SK-N-MC (cell line): Measurements from ENCODE around the gene HAGH.
A peak's percentile ranks its signal among the peaks of the same experiment; 100 is the strongest.

ENCODE experiments used
- DNase-seq: peaks from one replicate; pipeline ENCODE4 v3.0.0-alpha.2; 2011; ENCODE audit warnings: low read depth, low spot score
- H3K27ac ChIP-seq: fragments of 200-600 bp; sonication (generic); 2 replicates; pipeline ENCODE4 v1.5.1; 2016; ENCODE audit warnings: mixed run types
- H3K36me3 ChIP-seq: fragments of 200-600 bp; sonication (generic); 2 replicates; pipeline ENCODE4 v1.6.1; 2017; ENCODE audit warnings: antibody characterized with exemption, low read length, mixed read lengths; ENCODE audit not compliant: insufficient read depth
- H3K4me3 ChIP-seq: fragments of 200-600 bp; sonication (generic); 2 replicates; pipeline ENCODE4 v1.5.1; 2016
- H3K9ac ChIP-seq: fragments of 200-600 bp; sonication (generic); 2 replicates; pipeline ENCODE4 v1.8.0; 2017; ENCODE audit warnings: mixed run types, mixed read lengths; ENCODE audit not compliant: insufficient read length
- H3K9me3 ChIP-seq: fragments of 200-600 bp; sonication (generic); 2 replicates; pipeline ENCODE4 v1.6.1; 2017; ENCODE audit warnings: low read depth, mild to moderate bottlenecking, antibody characterized with exemption, low read length, moderate library complexity, mixed read lengths
- EZH2 ChIP-seq: fragments of 200-600 bp; sonication (generic); IDR thresholded peaks from one replicate; pipeline ENCODE4 v1.6.1; 2017; ENCODE audit warnings: antibody characterized with exemption
- FOXP2 ChIP-seq: optimal IDR thresholded peaks from 2 replicates; pipeline ENCODE3; 2011; ENCODE audit warnings: mild to moderate bottlenecking, moderate library complexity; ENCODE audit not compliant: insufficient read depth; ENCODE audit errors: extremely low read length, control extremely low read depth
- POLR2AphosphoS5 ChIP-seq: IDR thresholded peaks from 2 replicates; pipeline ENCODE4 v1.6.1; 2012; ENCODE audit warnings: mild to moderate bottlenecking, low read depth, low read length, borderline replicate concordance

The HAGH gene

GRCh38 chr16:1825381-1825863 is 1.2 kb downstream of the HAGH start:
- DNase-seq = no peak
- Histone ChIP-seq H3K9ac (no peak overlapping the region), H3K36me3 (no peaks in the 10 kb centered on the region), H3K4me3 (peak overlapping the region; percentile 95; the same call in 1 of the 2 replicates), H3K27ac (no peak overlapping the region), H3K9me3 (no peaks in the 10 kb centered on the region)
- TF ChIP-seq FOXP2 (no peak), EZH2 (no peak), POLR2AphosphoS5 (no peak)

- no peak for DNase-seq
- no peak overlapping the region for H3K9ac ChIP-seq
- no peak overlapping the region for H3K27ac ChIP-seq
- no peaks in the 10 kb centered on the region for H3K9me3 ChIP-seq
- H3K36me3 ChIP-seq = no peaks in the 10 kb centered on the region
- no peak overlapping the region for H3K4me3 ChIP-seq
- TF ChIP-seq POLR2AphosphoS5 (no peak), EZH2 (no peak), FOXP2 (no peak)
Observed at GRCh38 chr16:1823821-1824220, 2.8 kb downstream of the HAGH start.

GRCh38 chr16:1822801-1823200 is 3.8 kb downstream of the HAGH start:
- Histone ChIP-seq H3K27ac (no peak overlapping the region), H3K9me3 (no peaks in the 10 kb centered on the region), H3K36me3 (no peaks in the 10 kb centered on the region), H3K9ac (no peak overlapping the region), H3K4me3 (no peak overlapping the region)
- no peak for DNase-seq
- no peak for TF ChIP-seq EZH2
- TF ChIP-seq POLR2AphosphoS5 = no peak
- TF ChIP-seq FOXP2 = no peak

GRCh38 chr16:1821861-1822611 is 4.6 kb downstream of the HAGH start:
- Histone ChIP-seq H3K36me3 (no peaks in the 10 kb centered on the region), H3K27ac (no peak overlapping the region)
- no peak for TF ChIP-seq EZH2
- no peak for TF ChIP-seq FOXP2
- no peak for TF ChIP-seq POLR2AphosphoS5

GRCh38 chr16:1820946-1821290 is 5.7 kb downstream of the HAGH start:
- DNase-seq = no peak
- no peaks in the 10 kb centered on the region for H3K36me3 ChIP-seq
- H3K4me3 ChIP-seq = no peak overlapping the region
- no peak overlapping the region for H3K27ac ChIP-seq
- no peak overlapping the region for H3K9ac ChIP-seq
- no peak for TF ChIP-seq EZH2
- no peak for TF ChIP-seq POLR2AphosphoS5
- TF ChIP-seq FOXP2 = no peak
- H3K9me3 ChIP-seq = no peaks in the 10 kb centered on the region

More at GRCh38 chr16:1821861-1822611, 4.6 kb downstream of the HAGH start:
- DNase-seq = no peak
- Histone ChIP-seq H3K9ac (no peak overlapping the region), H3K4me3 (no peak overlapping the region), H3K9me3 (no peaks in the 10 kb centered on the region)

GRCh38 chr16:1820096-1820945 is 6.3 kb downstream of the HAGH start:
- no peak overlapping the region for H3K4me3 ChIP-seq
- no peak overlapping the region for H3K9ac ChIP-seq
- DNase-seq = no peak
- TF ChIP-seq FOXP2 (no peak), EZH2 (no peak), POLR2AphosphoS5 (no peak)
- H3K27ac ChIP-seq = no peak overlapping the region
- no peaks in the 10 kb centered on the region for H3K36me3 ChIP-seq
- no peaks in the 10 kb centered on the region for H3K9me3 ChIP-seq

- no peaks in the 10 kb centered on the region for H3K36me3 ChIP-seq
- TF ChIP-seq EZH2 (no peak), POLR2AphosphoS5 (no peak), FOXP2 (no peak)
- no peak overlapping the region for H3K9ac ChIP-seq
Observed at GRCh38 chr16:1819611-1820010, 7.0 kb downstream of the HAGH start.

GRCh38 chr16:1818873-1819525 is 7.6 kb downstream of the HAGH start:
- Histone ChIP-seq H3K9me3 (no peaks in the 10 kb centered on the region), H3K27ac (no peak overlapping the region), H3K4me3 (no peak overlapping the region), H3K36me3 (no peaks in the 10 kb centered on the region), H3K9ac (no peak overlapping the region)
- TF ChIP-seq EZH2 (no peak), FOXP2 (no peak), POLR2AphosphoS5 (no peak)
- no peak for DNase-seq

More at GRCh38 chr16:1819611-1820010, 7.0 kb downstream of the HAGH start:
- H3K27ac ChIP-seq = no peak overlapping the region
- H3K4me3 ChIP-seq = no peak overlapping the region
- DNase-seq = no peak
- no peaks in the 10 kb centered on the region for H3K9me3 ChIP-seq
